WTC11 (cell line): ENCODE data around the gene CLTB. TPM values are rescaled to one million over a fixed set of nuclear protein-coding genes. Genes with fewer than 3 reads are reported as not detected.

Experiments
- ATAC-seq: fragments of 200-7000 bp; cut with Tn5 transposase; 2 replicates; pipeline ENCODE4 v1.10.0; 2021; ENCODE audit warnings: mild to moderate bottlenecking, moderate library complexity
- CTCF ChIA-PET: fragments of 300-600 bp; sonication (Branson Sonifier 250); formaldehyde crosslinking; loops from one replicate; lab custom pipeline; 2021; ENCODE audit warnings: antibody characterized with exemption; lab: Charles Lee
- POLR2A ChIA-PET: fragments of 350-600 bp; sonication (Branson Sonifier 250); formaldehyde crosslinking; loops from one replicate; lab custom pipeline; 2021; ENCODE audit warnings: antibody characterized with exemption; lab: Charles Lee
- DNase-seq: peaks from one replicate; pipeline ENCODE4 v3.0.0; 2021; ENCODE audit warnings: low spot score
- H3K27ac Mint-ChIP-seq: 2 replicates; pipeline ENCODE4 v1.8.0; 2021; ENCODE audit warnings: mixed read lengths
- H3K27me3 Mint-ChIP-seq: 2 replicates; pipeline ENCODE4 v1.8.0; 2021; ENCODE audit warnings: low read depth, mild to moderate bottlenecking, moderate library complexity, mixed read lengths
- H3K36me3 Mint-ChIP-seq: 2 replicates; pipeline ENCODE4 v1.8.0; 2021; ENCODE audit warnings: mixed read lengths
- H3K4me1 Mint-ChIP-seq: 2 replicates; pipeline ENCODE4 v1.8.0; 2022; ENCODE audit warnings: mixed read lengths
- H3K4me3 Mint-ChIP-seq: 2 replicates; pipeline ENCODE4 v1.8.0; 2021; ENCODE audit warnings: mild to moderate bottlenecking, moderate library complexity, mixed read lengths
- H3K9me3 Mint-ChIP-seq: 2 replicates; pipeline ENCODE4 v1.8.0; 2021; ENCODE audit warnings: mixed read lengths
- ATF1 ChIP-seq: sonication (generic); formaldehyde crosslinking; IDR thresholded peaks from 2 replicates; pipeline ENCODE4 v1.8.1; 2023; ENCODE audit warnings: mild to moderate bottlenecking, moderate library complexity, missing genetic modification reagents
- CBFB ChIP-seq: sonication (generic); formaldehyde crosslinking; IDR thresholded peaks from 2 replicates; pipeline ENCODE4 v1.8.1; 2022; ENCODE audit warnings: mild to moderate bottlenecking, low read depth, missing genetic modification reagents
- HMGA2 ChIP-seq: fragments of 250-450 bp; sonication (Bioruptor Pico); IDR thresholded peaks from 2 replicates; pipeline ENCODE4 v1.4.0; 2021; ENCODE audit warnings: mild to moderate bottlenecking, moderate library complexity
- NR1H2 ChIP-seq: sonication (generic); formaldehyde crosslinking; IDR thresholded peaks from 2 replicates; pipeline ENCODE4 v1.9.0; 2021; ENCODE audit warnings: mild to moderate bottlenecking, moderate library complexity, missing genetic modification reagents
- PRRX2 ChIP-seq: fragments of 250-450 bp; sonication (Bioruptor Pico); IDR thresholded peaks from 2 replicates; pipeline ENCODE4 v1.8.0; 2021; ENCODE audit warnings: mild to moderate bottlenecking
- SMAD3 ChIP-seq: sonication (generic); formaldehyde crosslinking; IDR thresholded peaks from 2 replicates; pipeline ENCODE4 v1.8.0; 2022; ENCODE audit warnings: missing genetic modification reagents, mild to moderate bottlenecking, borderline replicate concordance
- SMAD4 ChIP-seq: sonication (generic); formaldehyde crosslinking; IDR thresholded peaks from 2 replicates; pipeline ENCODE4 v1.8.0; 2022; ENCODE audit warnings: mild to moderate bottlenecking, missing genetic modification reagents
- SP1 ChIP-seq: sonication (generic); formaldehyde crosslinking; conservative IDR thresholded peaks from 2 replicates; pipeline ENCODE4 v1.8.1; 2022; ENCODE audit warnings: missing genetic modification reagents
- TEAD4 ChIP-seq: sonication (generic); formaldehyde crosslinking; IDR thresholded peaks from 2 replicates; pipeline ENCODE4 v1.8.0; 2022; ENCODE audit warnings: mild to moderate bottlenecking, missing genetic modification reagents
- ZNF138 ChIP-seq: sonication (generic); formaldehyde crosslinking; conservative IDR thresholded peaks from 2 replicates; pipeline ENCODE4 v1.8.1; 2022; ENCODE audit warnings: mild to moderate bottlenecking, moderate library complexity, missing genetic modification reagents
- ZNF423 ChIP-seq: fragments of 250-450 bp; sonication (Bioruptor Pico); IDR thresholded peaks from 2 replicates; pipeline ENCODE4 v2.1.2; 2022; ENCODE audit warnings: mild to moderate bottlenecking, moderate library complexity
- ZNF671 ChIP-seq: fragments of 250-450 bp; sonication (Bioruptor Pico); IDR thresholded peaks from 2 replicates; pipeline ENCODE4 v1.8.0; 2021; ENCODE audit warnings: mild to moderate bottlenecking
- total RNA-seq: library from RNA; stranded (reverse); gene quantifications from 3 replicates; pipeline ENCODE4 v1.2.3, GENCODE V29; 2021
- TF ChIP-seq, protein P1 (sequence below): fragments of 250-450 bp; sonication (Bioruptor Pico); IDR thresholded peaks from 2 replicates; pipeline ENCODE4 v1.9.0; 2021; ENCODE audit warnings: moderate library complexity, mild to moderate bottlenecking, inconsistent platforms, borderline replicate concordance
- TF ChIP-seq, protein P2 (sequence below): sonication (generic); formaldehyde crosslinking; IDR thresholded peaks from 2 replicates; pipeline ENCODE4 v1.8.0; 2023; ENCODE audit warnings: mild to moderate bottlenecking, missing genetic modification reagents
- TF ChIP-seq, protein P3 (sequence below): fragments of 250-450 bp; sonication (Bioruptor Pico); IDR thresholded peaks from 2 replicates; pipeline ENCODE4 v2.1.2; 2022; ENCODE audit warnings: mild to moderate bottlenecking, moderate library complexity
- TF ChIP-seq, protein P4 (sequence below): fragments of 250-450 bp; sonication (Bioruptor Pico); IDR thresholded peaks from 2 replicates; pipeline ENCODE4 v1.9.0; 2021; ENCODE audit warnings: mild to moderate bottlenecking
- TF ChIP-seq, protein P5 (sequence below): fragments of 200-600 bp; IDR thresholded peaks from 2 replicates; pipeline ENCODE4 v1.8.0; 2022; ENCODE audit warnings: antibody characterized with exemption
- TF ChIP-seq, protein P6 (sequence below): sonication (generic); formaldehyde crosslinking; IDR thresholded peaks from 2 replicates; pipeline ENCODE4 v1.8.0; 2023; ENCODE audit warnings: missing genetic modification reagents
- TF ChIP-seq, protein P7 (sequence below): fragments of 250-450 bp; sonication (Bioruptor Pico); IDR thresholded peaks from 2 replicates; pipeline ENCODE4 v1.9.0; 2021; ENCODE audit warnings: mild to moderate bottlenecking

CLTB gene
- total RNA-seq, 1 experiment from 2014 or later = 33.8 TPM

DNA sequence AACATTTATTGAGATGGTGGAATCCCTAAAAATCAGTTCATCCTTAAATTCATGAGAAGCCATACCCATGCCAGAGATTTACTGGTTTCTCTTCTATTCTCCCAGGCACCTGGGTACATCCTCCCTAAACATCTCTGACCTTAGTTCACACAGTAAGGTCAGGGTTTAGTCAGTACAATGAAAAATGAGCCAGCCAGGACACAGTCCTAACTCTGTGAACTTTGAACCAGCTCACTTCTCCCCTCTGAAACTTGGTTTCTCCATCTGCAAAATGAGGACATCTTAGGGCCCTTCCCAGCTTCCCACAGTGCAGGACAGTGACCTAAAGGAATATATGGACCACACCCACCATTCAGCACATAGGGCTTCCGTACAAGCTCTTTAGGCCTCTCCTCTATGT is 29.8 kb downstream of the CLTB start:
- H3K27me3 Mint-ChIP-seq = no peaks in the 10 kb centered on the region; the same call in 1 of the 2 replicates
- peak overlapping the region; percentile 99 for H3K4me3 Mint-ChIP-seq
- CTCF ChIA-PET = no interaction called here
- ATAC-seq (no peak), DNase-seq (no peak)
- no peaks in the 10 kb centered on the region for H3K9me3 Mint-ChIP-seq
- H3K4me1 Mint-ChIP-seq = peaks cover 19% of the 10 kb centered on the region
- no peak overlapping the region; the same call in none of the 2 replicates for H3K27ac Mint-ChIP-seq
- POLR2A ChIA-PET = no interaction called here
- peaks cover 41% of the 10 kb centered on the region for H3K36me3 Mint-ChIP-seq
- TF ChIP-seq CBFB (CRISPR knock-in tag) = no peak
- TF ChIP-seq ZNF423 = no peak
- TF ChIP-seq SP1 (CRISPR knock-in tag) = no peak
- TF ChIP-seq PRRX2 (CRISPR knock-in tag) = no peak
- no peak for TF ChIP-seq TEAD4
- no peak for TF ChIP-seq SMAD3 (CRISPR knock-in tag)
- TF ChIP-seq, protein P1, sequence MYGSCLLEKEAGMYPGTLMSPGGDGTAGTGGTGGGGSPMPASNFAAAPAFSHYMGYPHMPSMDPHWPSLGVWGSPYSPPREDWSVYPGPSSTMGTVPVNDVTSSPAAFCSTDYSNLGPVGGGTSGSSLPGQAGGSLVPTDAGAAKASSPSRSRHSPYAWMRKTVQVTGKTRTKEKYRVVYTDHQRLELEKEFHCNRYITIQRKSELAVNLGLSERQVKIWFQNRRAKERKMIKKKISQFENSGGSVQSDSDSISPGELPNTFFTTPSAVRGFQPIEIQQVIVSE = no peak
- TF ChIP-seq HMGA2 = no peak

DNA sequence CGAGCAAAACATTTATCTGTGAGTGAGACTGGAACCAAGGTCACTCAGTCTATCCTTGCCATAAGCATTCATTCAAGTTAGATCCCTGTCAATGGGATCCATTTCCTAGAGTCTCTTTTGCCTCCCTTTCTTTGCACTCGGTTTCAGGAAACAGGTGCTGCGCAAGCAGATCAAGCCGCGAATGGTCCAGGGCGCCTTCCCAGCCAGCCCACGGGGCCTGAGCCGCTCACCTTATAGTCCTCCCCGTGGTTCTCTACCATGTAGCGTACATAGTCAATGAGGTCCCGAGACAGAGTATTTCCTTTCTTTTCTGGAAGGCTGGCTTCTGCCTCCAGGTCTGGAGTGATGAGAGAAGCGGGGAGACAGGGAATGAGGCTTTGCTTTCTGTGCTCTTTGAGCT is 31.3 kb downstream of the CLTB start:
- ChIA-PET POLR2A (no interaction called here), CTCF (no interaction called here)
- H3K9me3 Mint-ChIP-seq = no peaks in the 10 kb centered on the region
- H3K36me3 Mint-ChIP-seq = peaks cover 48% of the 10 kb centered on the region
- H3K4me3 Mint-ChIP-seq = no peak overlapping the region
- ATAC-seq (no peak), DNase-seq (no peak)
- H3K27me3 Mint-ChIP-seq = no peaks in the 10 kb centered on the region; the same call in 1 of the 2 replicates
- peaks cover 19% of the 10 kb centered on the region for H3K4me1 Mint-ChIP-seq
- TF ChIP-seq ZNF138 (no peak), NR1H2 (no peak), ATF1 (CRISPR knock-in tag) (no peak), ZNF671 (no peak), SMAD4 (CRISPR knock-in tag) (no peak)
- TF ChIP-seq, protein P2, sequence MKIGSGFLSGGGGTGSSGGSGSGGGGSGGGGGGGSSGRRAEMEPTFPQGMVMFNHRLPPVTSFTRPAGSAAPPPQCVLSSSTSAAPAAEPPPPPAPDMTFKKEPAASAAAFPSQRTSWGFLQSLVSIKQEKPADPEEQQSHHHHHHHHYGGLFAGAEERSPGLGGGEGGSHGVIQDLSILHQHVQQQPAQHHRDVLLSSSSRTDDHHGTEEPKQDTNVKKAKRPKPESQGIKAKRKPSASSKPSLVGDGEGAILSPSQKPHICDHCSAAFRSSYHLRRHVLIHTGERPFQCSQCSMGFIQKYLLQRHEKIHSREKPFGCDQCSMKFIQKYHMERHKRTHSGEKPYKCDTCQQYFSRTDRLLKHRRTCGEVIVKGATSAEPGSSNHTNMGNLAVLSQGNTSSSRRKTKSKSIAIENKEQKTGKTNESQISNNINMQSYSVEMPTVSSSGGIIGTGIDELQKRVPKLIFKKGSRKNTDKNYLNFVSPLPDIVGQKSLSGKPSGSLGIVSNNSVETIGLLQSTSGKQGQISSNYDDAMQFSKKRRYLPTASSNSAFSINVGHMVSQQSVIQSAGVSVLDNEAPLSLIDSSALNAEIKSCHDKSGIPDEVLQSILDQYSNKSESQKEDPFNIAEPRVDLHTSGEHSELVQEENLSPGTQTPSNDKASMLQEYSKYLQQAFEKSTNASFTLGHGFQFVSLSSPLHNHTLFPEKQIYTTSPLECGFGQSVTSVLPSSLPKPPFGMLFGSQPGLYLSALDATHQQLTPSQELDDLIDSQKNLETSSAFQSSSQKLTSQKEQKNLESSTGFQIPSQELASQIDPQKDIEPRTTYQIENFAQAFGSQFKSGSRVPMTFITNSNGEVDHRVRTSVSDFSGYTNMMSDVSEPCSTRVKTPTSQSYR (CRISPR knock-in tag) = no peak
- TF ChIP-seq, protein P3, sequence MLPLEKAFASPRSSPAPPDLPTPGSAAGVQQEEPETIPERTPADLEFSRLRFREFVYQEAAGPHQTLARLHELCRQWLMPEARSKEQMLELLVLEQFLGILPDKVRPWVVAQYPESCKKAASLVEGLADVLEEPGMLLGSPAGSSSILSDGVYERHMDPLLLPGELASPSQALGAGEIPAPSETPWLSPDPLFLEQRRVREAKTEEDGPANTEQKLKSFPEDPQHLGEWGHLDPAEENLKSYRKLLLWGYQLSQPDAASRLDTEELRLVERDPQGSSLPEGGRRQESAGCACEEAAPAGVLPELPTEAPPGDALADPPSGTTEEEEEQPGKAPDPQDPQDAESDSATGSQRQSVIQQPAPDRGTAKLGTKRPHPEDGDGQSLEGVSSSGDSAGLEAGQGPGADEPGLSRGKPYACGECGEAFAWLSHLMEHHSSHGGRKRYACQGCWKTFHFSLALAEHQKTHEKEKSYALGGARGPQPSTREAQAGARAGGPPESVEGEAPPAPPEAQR = no peak
- TF ChIP-seq, protein P4, sequence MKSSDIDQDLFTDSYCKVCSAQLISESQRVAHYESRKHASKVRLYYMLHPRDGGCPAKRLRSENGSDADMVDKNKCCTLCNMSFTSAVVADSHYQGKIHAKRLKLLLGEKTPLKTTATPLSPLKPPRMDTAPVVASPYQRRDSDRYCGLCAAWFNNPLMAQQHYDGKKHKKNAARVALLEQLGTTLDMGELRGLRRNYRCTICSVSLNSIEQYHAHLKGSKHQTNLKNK = no peak
- TF ChIP-seq, protein P5, sequence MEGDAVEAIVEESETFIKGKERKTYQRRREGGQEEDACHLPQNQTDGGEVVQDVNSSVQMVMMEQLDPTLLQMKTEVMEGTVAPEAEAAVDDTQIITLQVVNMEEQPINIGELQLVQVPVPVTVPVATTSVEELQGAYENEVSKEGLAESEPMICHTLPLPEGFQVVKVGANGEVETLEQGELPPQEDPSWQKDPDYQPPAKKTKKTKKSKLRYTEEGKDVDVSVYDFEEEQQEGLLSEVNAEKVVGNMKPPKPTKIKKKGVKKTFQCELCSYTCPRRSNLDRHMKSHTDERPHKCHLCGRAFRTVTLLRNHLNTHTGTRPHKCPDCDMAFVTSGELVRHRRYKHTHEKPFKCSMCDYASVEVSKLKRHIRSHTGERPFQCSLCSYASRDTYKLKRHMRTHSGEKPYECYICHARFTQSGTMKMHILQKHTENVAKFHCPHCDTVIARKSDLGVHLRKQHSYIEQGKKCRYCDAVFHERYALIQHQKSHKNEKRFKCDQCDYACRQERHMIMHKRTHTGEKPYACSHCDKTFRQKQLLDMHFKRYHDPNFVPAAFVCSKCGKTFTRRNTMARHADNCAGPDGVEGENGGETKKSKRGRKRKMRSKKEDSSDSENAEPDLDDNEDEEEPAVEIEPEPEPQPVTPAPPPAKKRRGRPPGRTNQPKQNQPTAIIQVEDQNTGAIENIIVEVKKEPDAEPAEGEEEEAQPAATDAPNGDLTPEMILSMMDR = no peak
- TF ChIP-seq, protein P6, sequence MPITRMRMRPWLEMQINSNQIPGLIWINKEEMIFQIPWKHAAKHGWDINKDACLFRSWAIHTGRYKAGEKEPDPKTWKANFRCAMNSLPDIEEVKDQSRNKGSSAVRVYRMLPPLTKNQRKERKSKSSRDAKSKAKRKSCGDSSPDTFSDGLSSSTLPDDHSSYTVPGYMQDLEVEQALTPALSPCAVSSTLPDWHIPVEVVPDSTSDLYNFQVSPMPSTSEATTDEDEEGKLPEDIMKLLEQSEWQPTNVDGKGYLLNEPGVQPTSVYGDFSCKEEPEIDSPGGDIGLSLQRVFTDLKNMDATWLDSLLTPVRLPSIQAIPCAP (CRISPR knock-in tag) = no peak
- TF ChIP-seq, protein P7, sequence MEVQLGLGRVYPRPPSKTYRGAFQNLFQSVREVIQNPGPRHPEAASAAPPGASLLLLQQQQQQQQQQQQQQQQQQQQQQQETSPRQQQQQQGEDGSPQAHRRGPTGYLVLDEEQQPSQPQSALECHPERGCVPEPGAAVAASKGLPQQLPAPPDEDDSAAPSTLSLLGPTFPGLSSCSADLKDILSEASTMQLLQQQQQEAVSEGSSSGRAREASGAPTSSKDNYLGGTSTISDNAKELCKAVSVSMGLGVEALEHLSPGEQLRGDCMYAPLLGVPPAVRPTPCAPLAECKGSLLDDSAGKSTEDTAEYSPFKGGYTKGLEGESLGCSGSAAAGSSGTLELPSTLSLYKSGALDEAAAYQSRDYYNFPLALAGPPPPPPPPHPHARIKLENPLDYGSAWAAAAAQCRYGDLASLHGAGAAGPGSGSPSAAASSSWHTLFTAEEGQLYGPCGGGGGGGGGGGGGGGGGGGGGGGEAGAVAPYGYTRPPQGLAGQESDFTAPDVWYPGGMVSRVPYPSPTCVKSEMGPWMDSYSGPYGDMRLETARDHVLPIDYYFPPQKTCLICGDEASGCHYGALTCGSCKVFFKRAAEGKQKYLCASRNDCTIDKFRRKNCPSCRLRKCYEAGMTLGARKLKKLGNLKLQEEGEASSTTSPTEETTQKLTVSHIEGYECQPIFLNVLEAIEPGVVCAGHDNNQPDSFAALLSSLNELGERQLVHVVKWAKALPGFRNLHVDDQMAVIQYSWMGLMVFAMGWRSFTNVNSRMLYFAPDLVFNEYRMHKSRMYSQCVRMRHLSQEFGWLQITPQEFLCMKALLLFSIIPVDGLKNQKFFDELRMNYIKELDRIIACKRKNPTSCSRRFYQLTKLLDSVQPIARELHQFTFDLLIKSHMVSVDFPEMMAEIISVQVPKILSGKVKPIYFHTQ = no peak
- 0 out of 2 replicates have a peak overlapping the region, but pooled peaks have one; percentile 36 for H3K27ac Mint-ChIP-seq
